K562 (cell line): ENCODE measurements around the gene OTOR. TPM values are rescaled to one million over a fixed set of nuclear protein-coding genes. Genes with fewer than 3 reads are reported as not detected.
A peak's percentile ranks its signal among the peaks of the same experiment; 100 is the strongest.

Source experiments
- ATF1 ChIP-seq, 2 experiments: fragments of 450-650 bp in 1 of 2; IDR thresholded peaks; 2 replicates each; pipeline ENCODE4 v1.6.1; 2016; ENCODE audit warnings: missing compliant biosample characterization in 1 of 2, missing genetic modification characterization in 1 of 2
- CHAMP1 ChIP-seq: fragments of 450-650 bp; IDR thresholded peaks from 2 replicates; pipeline ENCODE4 v1.6.1; 2016; ENCODE audit warnings: mild to moderate bottlenecking
- EP400 ChIP-seq: fragments of 450-650 bp; IDR thresholded peaks from 2 replicates; pipeline ENCODE4 v1.6.1; 2017; ENCODE audit warnings: antibody characterized with exemption, mild to moderate bottlenecking, moderate library complexity
- ESRRA ChIP-seq: fragments of 450-650 bp; IDR thresholded peaks from 2 replicates; pipeline ENCODE4 v1.6.1; 2014; ENCODE audit warnings: low read depth, mild to moderate bottlenecking, moderate library complexity, borderline replicate concordance
- FOXA1 ChIP-seq: fragments of 450-650 bp; IDR thresholded peaks from 2 replicates; pipeline ENCODE4 v1.6.1; 2016; ENCODE audit warnings: mild to moderate bottlenecking, borderline replicate concordance
- HOXB6 ChIP-seq: fragments of 250-450 bp; sonication (Bioruptor Pico); IDR thresholded peaks from 2 replicates; pipeline ENCODE4 v1.5.1; 2022; ENCODE audit warnings: mild to moderate bottlenecking, borderline replicate concordance
- MEF2A ChIP-seq: IDR thresholded peaks from 2 replicates; pipeline ENCODE4 v1.6.1; 2011; ENCODE audit warnings: low read depth, mild to moderate bottlenecking, low read length, moderate library complexity; ENCODE audit not compliant: control insufficient read depth
- MYBL2 ChIP-seq, 2 experiments: fragments of 450-650 bp in 1 of 2; sonication (generic) in 1 of 2; formaldehyde crosslinking in 1 of 2; IDR thresholded peaks; 2 replicates each; pipeline versions ENCODE4 v1.6.1 to v1.8.1; 2017 to 2022; ENCODE audit warnings: borderline replicate concordance in 1 of 2, inconsistent platforms in 1 of 2, low read depth in 1 of 2, mild to moderate bottlenecking in 1 of 2, missing genetic modification reagents in 1 of 2, moderate library complexity in 1 of 2
- PHTF2 ChIP-seq: fragments of 250-450 bp; sonication (Bioruptor Pico); IDR thresholded peaks from 2 replicates; pipeline ENCODE4 v1.5.0; 2021; ENCODE audit warnings: mild to moderate bottlenecking
- RCOR1 ChIP-seq, 2 experiments: IDR thresholded peaks; 2 replicates each; pipeline ENCODE4 v1.6.1; 2012; ENCODE audit warnings: low read depth in 2 of 2, low read length in 2 of 2, borderline replicate concordance in 1 of 2, improper control_type of control experiment in 1 of 2
- SMARCA5 ChIP-seq: fragments of 450-650 bp; IDR thresholded peaks from 2 replicates; pipeline ENCODE4 v1.6.1; 2016
- SOX6 ChIP-seq: fragments of 450-650 bp; IDR thresholded peaks from 2 replicates; pipeline ENCODE4 v1.6.1; 2014; ENCODE audit warnings: mild to moderate bottlenecking
- U2AF1 ChIP-seq: fragments of 200-400 bp; formaldehyde crosslinking; optimal IDR thresholded peaks from 2 replicates; pipeline ENCODE3; 2017; ENCODE audit warnings: mild to moderate bottlenecking, low read depth, low read length, moderate library complexity
- ZBTB17 ChIP-seq: fragments of 450-650 bp; formaldehyde crosslinking; IDR thresholded peaks from 2 replicates; pipeline ENCODE4 v1.4.0; 2020; ENCODE audit warnings: mild to moderate bottlenecking
- ZBTB33 ChIP-seq: sonication (generic); formaldehyde crosslinking; IDR thresholded peaks from 2 replicates; pipeline ENCODE4 v1.8.1; 2023; ENCODE audit warnings: mild to moderate bottlenecking, missing genetic modification reagents
- ZNF586 ChIP-seq: fragments of 450-650 bp; formaldehyde crosslinking; conservative IDR thresholded peaks from 2 replicates; pipeline ENCODE4 v1.4.0; 2020; ENCODE audit warnings: mild to moderate bottlenecking, moderate library complexity
- ZNF699 ChIP-seq: fragments of 250-450 bp; sonication (Bioruptor Pico); IDR thresholded peaks from 2 replicates; pipeline ENCODE4 v1.8.0; 2021; ENCODE audit warnings: mild to moderate bottlenecking, moderate library complexity; ENCODE audit not compliant: insufficient replicate concordance
- polyA plus RNA-seq, 8 experiments: library from polyadenylated mRNA; depleted of rRNA in 4 of 8; stranded (reverse) in 5 of 8; unstranded in 3 of 8; fragments of >200 nt; fragmentation: Nextera tagmentation in 2 of 8; fragmentation: Illumina TruSeq in 1 of 8; extraction: Ambion mirVana in 2 of 8; extraction: Trizol in 1 of 8; gene quantifications; 2 replicates each; pipeline versions ENCODE4 v1.2.1 to v1.2.3, GENCODE V29; 2011 to 2014; ENCODE audit warnings: inconsistent platforms in 1 of 8, missing spikeins in 1 of 8
- total RNA-seq, 7 experiments: library from RNA; depleted of rRNA in 6 of 7; stranded (reverse); fragments of >200 nt in 6 of 7; fragmentation: Illumina TruSeq in 2 of 7; extraction: Trizol in 2 of 7; gene quantifications; 2 replicates each; pipeline versions ENCODE4 v1.2.1 to v1.2.3, GENCODE V29; 2011 to 2021; ENCODE audit warnings: low replicate concordance in 1 of 7
- TF ChIP-seq, protein P1 (sequence below): sonication (generic); formaldehyde crosslinking; IDR thresholded peaks from 2 replicates; pipeline ENCODE4 v1.8.1; 2023; ENCODE audit warnings: missing genetic modification reagents, mild to moderate bottlenecking, borderline replicate concordance

The OTOR gene
- total and polyA plus RNA-seq, 9 of the 15 experiments (the other 6 are each of a cell fraction or from before 2014, with no cell fraction given): not detected

GRCh38 chr20:16729565-16730460 lies 18.3 kb upstream of the OTOR start, which contains the start of gene SNRPB2 (continued):
- TF ChIP-seq ESRRA (no peak), ZBTB33 (no peak), ZBTB17 (peak; percentile 100), ATF1 (CRISPR knock-in tag; IDR thresholded peaks at IDR 0.05) (peak; percentile 52; the same call in 1 of the 2 replicates), ATF1 (tag; IDR thresholded peaks at IDR 0.05) (peak; percentile 95), SMARCA5 (no peak), EP400 (peak; percentile 91), ZNF586 (CRISPR knock-in tag) (no peak), MYBL2 (IDR thresholded peaks at IDR 0.05; ENCODE audit: low read depth) (no peak), MYBL2 (CRISPR knock-in tag; IDR thresholded peaks at IDR 0.05; ENCODE audit: borderline replicate concordance) (no peak), HOXB6 (CRISPR knock-in tag) (no peak), MEF2A (no peak), U2AF1 (no peak), SOX6 (no peak), FOXA1 (no peak), ZNF699 (CRISPR knock-in tag) (no peak), CHAMP1 (no peak), RCOR1 (IDR thresholded peaks at IDR 0.05; ENCODE audit: borderline replicate concordance in 1 of 2, low read depth in 2 of 2, low read length in 2 of 2) (no peak), PHTF2 (CRISPR knock-in tag) (no peak)
- TF ChIP-seq, protein P1, sequence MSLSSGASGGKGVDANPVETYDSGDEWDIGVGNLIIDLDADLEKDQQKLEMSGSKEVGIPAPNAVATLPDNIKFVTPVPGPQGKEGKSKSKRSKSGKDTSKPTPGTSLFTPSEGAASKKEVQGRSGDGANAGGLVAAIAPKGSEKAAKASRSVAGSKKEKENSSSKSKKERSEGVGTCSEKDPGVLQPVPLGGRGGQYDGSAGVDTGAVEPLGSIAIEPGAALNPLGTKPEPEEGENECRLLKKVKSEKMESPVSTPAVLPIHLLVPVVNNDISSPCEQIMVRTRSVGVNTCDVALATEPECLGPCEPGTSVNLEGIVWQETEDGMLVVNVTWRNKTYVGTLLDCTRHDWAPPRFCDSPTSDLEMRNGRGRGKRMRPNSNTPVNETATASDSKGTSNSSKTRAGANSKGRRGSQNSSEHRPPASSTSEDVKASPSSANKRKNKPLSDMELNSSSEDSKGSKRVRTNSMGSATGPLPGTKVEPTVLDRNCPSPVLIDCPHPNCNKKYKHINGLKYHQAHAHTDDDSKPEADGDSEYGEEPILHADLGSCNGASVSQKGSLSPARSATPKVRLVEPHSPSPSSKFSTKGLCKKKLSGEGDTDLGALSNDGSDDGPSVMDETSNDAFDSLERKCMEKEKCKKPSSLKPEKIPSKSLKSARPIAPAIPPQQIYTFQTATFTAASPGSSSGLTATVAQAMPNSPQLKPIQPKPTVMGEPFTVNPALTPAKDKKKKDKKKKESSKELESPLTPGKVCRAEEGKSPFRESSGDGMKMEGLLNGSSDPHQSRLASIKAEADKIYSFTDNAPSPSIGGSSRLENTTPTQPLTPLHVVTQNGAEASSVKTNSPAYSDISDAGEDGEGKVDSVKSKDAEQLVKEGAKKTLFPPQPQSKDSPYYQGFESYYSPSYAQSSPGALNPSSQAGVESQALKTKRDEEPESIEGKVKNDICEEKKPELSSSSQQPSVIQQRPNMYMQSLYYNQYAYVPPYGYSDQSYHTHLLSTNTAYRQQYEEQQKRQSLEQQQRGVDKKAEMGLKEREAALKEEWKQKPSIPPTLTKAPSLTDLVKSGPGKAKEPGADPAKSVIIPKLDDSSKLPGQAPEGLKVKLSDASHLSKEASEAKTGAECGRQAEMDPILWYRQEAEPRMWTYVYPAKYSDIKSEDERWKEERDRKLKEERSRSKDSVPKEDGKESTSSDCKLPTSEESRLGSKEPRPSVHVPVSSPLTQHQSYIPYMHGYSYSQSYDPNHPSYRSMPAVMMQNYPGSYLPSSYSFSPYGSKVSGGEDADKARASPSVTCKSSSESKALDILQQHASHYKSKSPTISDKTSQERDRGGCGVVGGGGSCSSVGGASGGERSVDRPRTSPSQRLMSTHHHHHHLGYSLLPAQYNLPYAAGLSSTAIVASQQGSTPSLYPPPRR (CRISPR knock-in tag): no peak
